Measurements from ENCODE around the gene IMMP2L. TPM values are rescaled to one million over a fixed set of nuclear protein-coding genes. Genes with fewer than 3 reads are reported as not detected.
"Not testable (repeated sequence)": the region's sequence is repeated elsewhere in the genome, so short reads cannot be mapped to it uniquely, and the experiment has no call there.

The IMMP2L gene
- total RNA-seq, 4 donors from 2014 or later: 23.8 to 30.0 (median 27.7) TPM

- WGBS, 2 donors: 77 to 84% methylated on average over 1 of the region's 1 CpG
- no peak overlapping the region for H3K27ac ChIP-seq
- no peak for TF ChIP-seq CTCF (IDR thresholded peaks at IDR 0.05)
- no peak for TF ChIP-seq POLR2A (IDR thresholded peaks at IDR 0.05)
- no peak overlapping the region for H3K4me3 ChIP-seq (replicated peaks in 1 of 3)
- no peak for DNase-seq
- H3K36me3 ChIP-seq: no peaks in the 10 kb centered on the region
- intact Hi-C loops (cut with DNase I): no loop called here
- no peaks in the 10 kb centered on the region for H3K9me3 ChIP-seq
- no peaks in the 10 kb centered on the region for H3K4me1 ChIP-seq
- no peaks in the 10 kb centered on the region for H3K27me3 ChIP-seq
These were observed 232.1 kb downstream of the IMMP2L start for GRCh38 chr7:111330235-111330523.

GRCh38 chr7:111329367-111330234, 232.7 kb downstream of the IMMP2L start:
- Histone ChIP-seq H3K27me3 (no peaks in the 10 kb centered on the region), H3K9me3 (no peaks in the 10 kb centered on the region), H3K4me1 (no peaks in the 10 kb centered on the region), H3K36me3 (no peaks in the 10 kb centered on the region), H3K4me3 (replicated peaks in 1 of 3) (no peak overlapping the region), H3K27ac (no peak overlapping the region)
- 91 to 93% methylated on average over 5 of the region's 5 CpGs for WGBS, 2 donors
- intact Hi-C loops (cut with DNase I): no loop called here
- DNase-seq: no peak
- TF ChIP-seq CTCF (IDR thresholded peaks at IDR 0.05) (no peak), POLR2A (IDR thresholded peaks at IDR 0.05) (no peak)

- no peak for DNase-seq
- no peak overlapping the region for H3K27ac ChIP-seq
- no peaks in the 10 kb centered on the region for H3K9me3 ChIP-seq
- H3K4me1 ChIP-seq: no peaks in the 10 kb centered on the region
- no peaks in the 10 kb centered on the region for H3K27me3 ChIP-seq
- no peak for TF ChIP-seq POLR2A (IDR thresholded peaks at IDR 0.05)
- no peak for TF ChIP-seq CTCF (IDR thresholded peaks at IDR 0.05)
- H3K36me3 ChIP-seq: no peaks in the 10 kb centered on the region
- 89 to 91% methylated on average over 2 of the region's 2 CpGs for WGBS, 2 donors
- no peak overlapping the region for H3K4me3 ChIP-seq (replicated peaks in 1 of 3)
- intact Hi-C loops (cut with DNase I): no loop called here
These were observed 233.8 kb downstream of the IMMP2L start for GRCh38 chr7:111328487-111328886.

- Histone ChIP-seq H3K9me3 (no peaks in the 10 kb centered on the region), H3K4me3 (replicated peaks in 1 of 3) (no peak overlapping the region), H3K4me1 (no peaks in the 10 kb centered on the region), H3K27ac (no peak overlapping the region), H3K27me3 (no peaks in the 10 kb centered on the region), H3K36me3 (no peaks in the 10 kb centered on the region)
- intact Hi-C loops (cut with DNase I): no loop called here
- TF ChIP-seq POLR2A (IDR thresholded peaks at IDR 0.05) (no peak), CTCF (IDR thresholded peaks at IDR 0.05) (no peak)
- DNase-seq: no peak
These were observed 237.5 kb downstream of the IMMP2L start for GRCh38 chr7:111324776-111325175.

- H3K9me3 ChIP-seq: no peaks in the 10 kb centered on the region
- intact Hi-C loops (cut with DNase I): no loop called here
- no peak for DNase-seq
- TF ChIP-seq CTCF (IDR thresholded peaks at IDR 0.05): no peak
- no peak for TF ChIP-seq POLR2A (IDR thresholded peaks at IDR 0.05)
- H3K27me3 ChIP-seq: no peaks in the 10 kb centered on the region
- no peaks in the 10 kb centered on the region for H3K4me1 ChIP-seq
- H3K27ac ChIP-seq: no peak overlapping the region
- no peaks in the 10 kb centered on the region for H3K36me3 ChIP-seq
- no peak overlapping the region for H3K4me3 ChIP-seq (replicated peaks in 1 of 3)
These were observed 238.1 kb downstream of the IMMP2L start for GRCh38 chr7:111324228-111324627.

GRCh38 chr7:111323670-111324069, 238.6 kb downstream of the IMMP2L start:
- H3K9me3 ChIP-seq; intact Hi-C loops (cut with DNase I); DNase-seq; H3K4me1 ChIP-seq; H3K27me3 ChIP-seq; H3K4me3 ChIP-seq (replicated peaks in 1 of 3); H3K27ac ChIP-seq; H3K36me3 ChIP-seq: not testable (repeated sequence)
- 98 to 99% methylated on average over 3 of the region's 3 CpGs for WGBS, 2 donors

Measured in thyroid gland (tissue), 4 donors.